SK-N-SH (cell line): ENCODE measurements around the gene ERC1.

ENCODE experiments used
- EP300 ChIP-seq, 2 experiments: IDR thresholded peaks; 2 replicates each; pipeline versions ENCODE4 v1.4.0 to v1.6.1; 2012; ENCODE audit warnings: borderline replicate concordance in 1 of 2, low read depth in 1 of 2, low read length in 1 of 2
- FOXJ3 ChIP-seq: sonication (generic); formaldehyde crosslinking; IDR thresholded peaks from 2 replicates; pipeline ENCODE4 v1.5.1; 2020; ENCODE audit warnings: mild to moderate bottlenecking, missing genetic modification reagents
- POLR2AphosphoS5 ChIP-seq: IDR thresholded peaks from 2 replicates; pipeline ENCODE4 v1.6.1; 2012; ENCODE audit warnings: low read depth, low read length
- SMC3 ChIP-seq: IDR thresholded peaks from 2 replicates; pipeline ENCODE4 v1.6.1; 2012; ENCODE audit warnings: low read depth, low read length, improper control_type of control experiment
- TF ChIP-seq, protein P1 (sequence below): fragments of 200-600 bp; sonication (generic); IDR thresholded peaks from 2 replicates; pipeline ENCODE4 v1.6.1; 2017; ENCODE audit warnings: antibody characterized with exemption, mild to moderate bottlenecking, moderate library complexity

GRCh38 chr12:953776-954175, 37.2 kb upstream of the ERC1 start:
- no peak for TF ChIP-seq POLR2AphosphoS5
- TF ChIP-seq FOXJ3 (CRISPR knock-in tag): no peak
- TF ChIP-seq, protein P1, sequence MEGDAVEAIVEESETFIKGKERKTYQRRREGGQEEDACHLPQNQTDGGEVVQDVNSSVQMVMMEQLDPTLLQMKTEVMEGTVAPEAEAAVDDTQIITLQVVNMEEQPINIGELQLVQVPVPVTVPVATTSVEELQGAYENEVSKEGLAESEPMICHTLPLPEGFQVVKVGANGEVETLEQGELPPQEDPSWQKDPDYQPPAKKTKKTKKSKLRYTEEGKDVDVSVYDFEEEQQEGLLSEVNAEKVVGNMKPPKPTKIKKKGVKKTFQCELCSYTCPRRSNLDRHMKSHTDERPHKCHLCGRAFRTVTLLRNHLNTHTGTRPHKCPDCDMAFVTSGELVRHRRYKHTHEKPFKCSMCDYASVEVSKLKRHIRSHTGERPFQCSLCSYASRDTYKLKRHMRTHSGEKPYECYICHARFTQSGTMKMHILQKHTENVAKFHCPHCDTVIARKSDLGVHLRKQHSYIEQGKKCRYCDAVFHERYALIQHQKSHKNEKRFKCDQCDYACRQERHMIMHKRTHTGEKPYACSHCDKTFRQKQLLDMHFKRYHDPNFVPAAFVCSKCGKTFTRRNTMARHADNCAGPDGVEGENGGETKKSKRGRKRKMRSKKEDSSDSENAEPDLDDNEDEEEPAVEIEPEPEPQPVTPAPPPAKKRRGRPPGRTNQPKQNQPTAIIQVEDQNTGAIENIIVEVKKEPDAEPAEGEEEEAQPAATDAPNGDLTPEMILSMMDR: no peak
- TF ChIP-seq EP300 (IDR thresholded peaks at IDR 0.05; ENCODE audit: borderline replicate concordance in 1 of 2, low read depth in 1 of 2, low read length in 1 of 2): no peak
- TF ChIP-seq SMC3: no peak
